Transverse colon (tissue), 4 donors: Measurements from ENCODE around the gene TNRC6A. TPM values are rescaled to one million over a fixed set of nuclear protein-coding genes. Genes with fewer than 3 reads are reported as not detected.
"Not testable (repeated sequence)": the region's sequence is repeated elsewhere in the genome, so short reads cannot be mapped to it uniquely, and the experiment has no call there.

Experiments
- DNase-seq: peaks from one replicate; pipeline ENCODE4 v3.0.0-alpha.2; 2019
- H3K27ac ChIP-seq, 4 donors: fragments of 200-600 bp; sonication (generic); 2 replicates each; pipeline ENCODE4 v1.5.1; 2016 to 2018; ENCODE audit warnings: inconsistent platforms in 4 of 4
- H3K27me3 ChIP-seq: fragments of 200-600 bp; sonication (generic); 2 replicates; pipeline ENCODE4 v1.5.1; 2017; ENCODE audit warnings: inconsistent platforms
- H3K36me3 ChIP-seq, 4 donors: fragments of 200-600 bp; sonication (generic); 2 replicates each; pipeline ENCODE4 v1.5.1; 2017 to 2019; ENCODE audit warnings: inconsistent platforms in 4 of 4
- H3K4me1 ChIP-seq, 4 donors: fragments of 200-600 bp; sonication (generic); 2 replicates each; pipeline ENCODE4 v1.5.1; 2017 to 2020; ENCODE audit warnings: inconsistent platforms in 4 of 4
- H3K4me3 ChIP-seq, 4 donors: fragments of 200-600 bp; sonication (generic); 1 replicate in 1 of 4; 2 replicates in 3 of 4; pipeline versions ENCODE4 v1.5.1 to v1.6.1; 2017 to 2019; ENCODE audit warnings: inconsistent platforms in 4 of 4
- H3K9me3 ChIP-seq, 2 donors: fragments of 200-600 bp; sonication (generic); 2 replicates each; pipeline ENCODE4 v1.5.1; 2017 to 2019; ENCODE audit warnings: inconsistent platforms in 2 of 2
- CTCF ChIP-seq, 5 experiments: fragments of 200-600 bp in 3 of 5; fragments of 450-650 bp in 2 of 5; sonication (generic) in 3 of 5; IDR thresholded peaks; 1 replicate in 2 of 5; 2 replicates in 3 of 5; pipeline ENCODE4 v1.5.1; 2016 to 2017; ENCODE audit warnings: antibody characterized with exemption in 5 of 5, inconsistent platforms in 3 of 5, mild to moderate bottlenecking in 2 of 5, moderate library complexity in 1 of 5
- EP300 ChIP-seq: sonication (generic); formaldehyde crosslinking; IDR thresholded peaks from one replicate; pipeline ENCODE4 v1.6.1; 2017; ENCODE audit warnings: antibody characterized with exemption, low read depth
- POLR2A ChIP-seq: fragments of 450-650 bp; IDR thresholded peaks from one replicate; pipeline ENCODE4 v1.6.1; 2016; ENCODE audit warnings: antibody characterized with exemption, mild to moderate bottlenecking, moderate library complexity
- POLR2AphosphoS5 ChIP-seq, 3 donors: sonication (generic); formaldehyde crosslinking; IDR thresholded peaks; one replicate each; pipeline ENCODE4 v1.6.1; 2016; ENCODE audit warnings: antibody characterized with exemption in 3 of 3
- WGBS, 2 donors: methylation state at CpG; one replicate each; pipeline ENCODE4 v1.1.5; 2018; ENCODE audit warnings: low coverage in 1 of 2; 5-methylcytosine and 5-hydroxymethylcytosine counted together
- in situ Hi-C, 4 donors: fragments of 200-750 bp; cut with MboI; loops; one replicate each; pipeline versions ENCODE4 v1.15.0 to v1.15.1; 2017; ENCODE audit warnings: low sequenced_read_pairs in 3 of 4, low pct_ligation_motif_present in 1 of 4, low pct_unique_long_range_greater_than_20kb in 1 of 4
- intact Hi-C: fragments of 100-400 bp; cut with DNase I; formaldehyde crosslinking; loops from one replicate; pipeline ENCODE4 v1.15.1; 2023; ENCODE audit warnings: low total_unique reads
- total RNA-seq, 4 donors: library from RNA; depleted of rRNA; stranded (reverse); fragments of >200 nt; gene quantifications; one replicate each; pipeline ENCODE4 v1.1.0, GENCODE V29; 2016

TNRC6A gene
- total RNA-seq, 4 donors from 2014 or later: 48.2 to 77.2 (median 54.8) TPM

DNA sequence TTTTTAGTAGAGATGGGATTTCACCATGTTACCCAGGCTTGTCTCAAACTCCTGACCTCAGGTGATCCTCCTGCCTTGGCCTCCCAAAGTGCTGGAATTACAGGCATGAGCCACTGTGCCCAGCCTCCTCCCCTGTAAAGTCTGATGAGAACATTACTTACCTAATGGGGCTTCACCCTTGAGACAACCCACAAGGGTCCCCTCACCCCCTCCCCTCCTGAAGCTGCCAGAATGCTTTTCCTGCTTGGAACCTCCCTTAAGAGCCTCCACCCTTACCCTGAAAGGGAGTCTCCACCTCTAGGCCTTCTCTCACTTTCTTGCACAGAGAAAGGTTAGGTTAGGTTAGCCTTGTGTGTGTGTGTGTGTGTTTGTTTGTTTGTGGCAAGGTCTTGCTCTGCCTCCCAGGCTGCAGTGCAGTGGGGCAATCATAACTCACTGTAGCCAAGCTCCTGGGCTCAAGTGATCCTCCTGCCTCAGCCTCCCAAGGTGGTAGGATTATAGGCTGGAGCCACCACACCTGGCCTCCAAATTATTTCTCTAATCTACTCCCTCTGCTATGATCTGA, 125.2 kb downstream of the TNRC6A start:
- Histone ChIP-seq H3K36me3 (no peaks in the 10 kb centered on the region), H3K27ac (no peak overlapping the region), H3K4me3 (no peak overlapping the region), H3K27me3 (no peaks in the 10 kb centered on the region), H3K9me3 (no peaks in the 10 kb centered on the region), H3K4me1 (peaks cover 0 to 16% (median 0%) of the 10 kb centered on the region in 4 donors)
- DNase-seq: no peak
- intact Hi-C loops: no loop called here
- in situ Hi-C loops: no loop called here
- TF ChIP-seq POLR2A (no peak), CTCF (IDR thresholded peaks at IDR 0.05) (no peak), POLR2AphosphoS5 (IDR thresholded peaks at IDR 0.05) (no peak), EP300 (no peak)

GRCh38 chr16:24855678-24856077, 126.2 kb downstream of the TNRC6A start:
- 58% methylated on average over 5 of the region's 5 CpGs; no CpG with 5 or more reads in 1 of the 2 donors for WGBS, 2 donors
- DNase-seq: no peak

DNA sequence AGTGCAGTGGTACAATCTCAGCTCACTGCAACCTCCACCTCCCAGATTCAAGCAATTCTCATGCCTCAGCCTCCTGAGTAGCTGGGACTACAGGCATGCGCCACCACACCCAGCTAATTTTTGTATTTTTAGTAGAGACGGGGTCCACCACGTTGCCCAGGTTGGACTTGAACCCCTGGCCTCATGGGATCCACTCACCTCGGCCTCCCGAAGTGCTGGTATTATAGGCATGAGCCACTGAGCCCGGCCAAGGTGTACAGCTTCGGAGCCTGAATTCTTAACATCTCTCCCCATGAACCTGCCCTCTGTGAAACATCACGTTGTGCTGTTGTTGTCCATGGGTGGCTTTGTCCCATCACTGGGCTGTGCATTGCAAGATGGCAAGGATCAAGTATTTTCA, 127.4 kb downstream of the TNRC6A start:
- in situ Hi-C loops, H3K4me3 ChIP-seq, DNase-seq, intact Hi-C loops, H3K27ac ChIP-seq, H3K9me3 ChIP-seq, H3K27me3 ChIP-seq, H3K36me3 ChIP-seq: not testable (repeated sequence)
- peaks cover 0 to 16% (median 1%) of the 10 kb centered on the region in 4 donors for H3K4me1 ChIP-seq
- WGBS, 2 donors: 79 to 86% methylated on average over 1 to 8 of the region's 8 CpGs

More at GRCh38 chr16:24855678-24856077, 126.2 kb downstream of the TNRC6A start:
- in situ Hi-C loops (no loop called here), intact Hi-C loops (no loop called here)
- H3K27ac ChIP-seq: no peak overlapping the region
- no peaks in the 10 kb centered on the region for H3K9me3 ChIP-seq
- no peaks in the 10 kb centered on the region for H3K36me3 ChIP-seq
- TF ChIP-seq POLR2AphosphoS5 (IDR thresholded peaks at IDR 0.05) (no peak), EP300 (no peak), POLR2A (no peak), CTCF (IDR thresholded peaks at IDR 0.05) (no peak)
- no peak overlapping the region for H3K4me3 ChIP-seq
- no peaks in the 10 kb centered on the region for H3K27me3 ChIP-seq
- peaks cover 0 to 16% (median 1%) of the 10 kb centered on the region in 4 donors for H3K4me1 ChIP-seq

- 22 to 33% methylated on average over 3 to 9 of the region's 9 CpGs for WGBS, 2 donors
- peak; percentile 63 for DNase-seq
- Histone ChIP-seq H3K36me3 (no peaks in the 10 kb centered on the region), H3K4me3 (no peak overlapping the region), H3K4me1 (peaks cover 0 to 16% (median 1%) of the 10 kb centered on the region in 4 donors), H3K27me3 (no peaks in the 10 kb centered on the region), H3K27ac (no peak overlapping the region), H3K9me3 (no peaks in the 10 kb centered on the region)
- intact Hi-C loops: no loop called here
- in situ Hi-C loops: no loop called here
- no peak for TF ChIP-seq EP300
- no peak for TF ChIP-seq CTCF (IDR thresholded peaks at IDR 0.05)
- TF ChIP-seq POLR2AphosphoS5 (IDR thresholded peaks at IDR 0.05): no peak
Measured at GRCh38 chr16:24858219-24859041, 129.0 kb downstream of the TNRC6A start.
